Stimulated activated CD4-positive, alpha-beta T cell treated with anti-CD3 and anti-CD28 coated beads, TNF-alpha, amount 100 ng/mL, for 1 hour (primary cell): ENCODE data around the gene SREBF1.

Source experiments
- DNase-seq, 3 donors: peaks; one replicate each; pipeline ENCODE4 v3.0.0-alpha.2; 2020; ENCODE audit warnings: low read depth in 3 of 3, low spot score in 1 of 3

SREBF1 gene

GRCh38 chr17:17783116-17783824, 53.5 kb downstream of the SREBF1 start:
- DNase-seq = peak in 2 of 3 donors; percentile 37 to 41

- DNase-seq = no peak
Observed at GRCh38 chr17:17782523-17783115, 54.2 kb downstream of the SREBF1 start.

- DNase-seq = peak in 1 of 3 donors; percentile 14
Observed at GRCh38 chr17:17781591-17782496, 54.9 kb downstream of the SREBF1 start.

GRCh38 chr17:17780922-17781590, 55.7 kb downstream of the SREBF1 start:
- DNase-seq = no peak

GRCh38 chr17:17779015-17779611, 57.7 kb downstream of the SREBF1 start:
- DNase-seq = no peak

- no peak for DNase-seq
Observed at GRCh38 chr17:17778308-17779014, 58.3 kb downstream of the SREBF1 start.

GRCh38 chr17:17776889-17777288, 59.9 kb downstream of the SREBF1 start:
- no peak for DNase-seq

GRCh38 chr17:17774009-17774881, 62.5 kb downstream of the SREBF1 start:
- no peak for DNase-seq

GRCh38 chr17:17772231-17772630, 64.6 kb downstream of the SREBF1 start:
- DNase-seq = no peak

- no peak for DNase-seq
Observed at GRCh38 chr17:17771498-17772201, 65.1 kb downstream of the SREBF1 start.

GRCh38 chr17:17770632-17771044, 66.1 kb downstream of the SREBF1 start:
- no peak for DNase-seq

- DNase-seq = no peak
Observed at GRCh38 chr17:17769869-17770631, 66.7 kb downstream of the SREBF1 start.

GRCh38 chr17:17768424-17769088, 68.2 kb downstream of the SREBF1 start:
- DNase-seq = no peak

GRCh38 chr17:17767887-17768418, 68.8 kb downstream of the SREBF1 start:
- DNase-seq = no peak

GRCh38 chr17:17767154-17767869, 69.5 kb downstream of the SREBF1 start:
- no peak for DNase-seq

- no peak for DNase-seq
Observed at GRCh38 chr17:17766744-17767120, 70.1 kb downstream of the SREBF1 start.
